ENCODE measurements around the gene EVPLL. TPM values are rescaled to one million over a fixed set of nuclear protein-coding genes. Genes with fewer than 3 reads are reported as not detected.

EVPLL gene
- polyA plus RNA-seq, 1 of the 3 experiments (the other 2 are of a cell fraction), result not detected

- Histone ChIP-seq H3K9ac (no peak overlapping the region), H3K27ac (ENCODE audit: low read depth in 2 of 2, low read length in 1 of 2) (no peak overlapping the region), H3K4me3 (ENCODE audit: low read depth in 2 of 2, low read length in 1 of 2) (no peak overlapping the region), H3K9me3 (no peaks in the 10 kb centered on the region), H4K20me1 (ENCODE audit: insufficient read depth) (no peaks in the 10 kb centered on the region), H3F3A (replicated peaks; ENCODE audit: insufficient read depth) (no peaks in the 10 kb centered on the region), H3K36me3 (replicated peaks in 1 of 2; ENCODE audit: control insufficient read depth in 1 of 2, insufficient read depth in 2 of 2, low read length in 1 of 2) (no peaks in the 10 kb centered on the region), H3K4me2 (no peak overlapping the region), H3K27me3 (ENCODE audit: insufficient read depth) (no peaks in the 10 kb centered on the region), H2AFZ (ENCODE audit: low read depth) (no peak overlapping the region), H3K79me2 (ENCODE audit: insufficient read depth) (no peaks in the 10 kb centered on the region), H3K4me1 (ENCODE audit: control insufficient read depth in 1 of 2, insufficient read depth in 2 of 2, low read depth in 1 of 2, low read length in 1 of 2) (peaks cover 0 to 9% of the 10 kb centered on the region in 2 experiments; a peak in 1 of 4 replicates), H3K9me2 (no peaks in the 10 kb centered on the region)
- ChIA-PET POLR2A (no interaction called here), CTCF (no interaction called here)
- 64% methylated on average over 21 of the region's 23 CpGs for WGBS (ENCODE audit: low lambda C conversion rate)
- TF ChIP-seq NRF1 (IDR thresholded peaks at IDR 0.05; ENCODE audit: low read depth, low read length), result no peak
- no peak for TF ChIP-seq NFIC (IDR thresholded peaks at IDR 0.05; ENCODE audit: borderline replicate concordance)
- no peak for TF ChIP-seq CTCF (IDR thresholded peaks at IDR 0.05)
- TF ChIP-seq REST (IDR thresholded peaks at IDR 0.05; ENCODE audit: low read depth, low read length), result no peak
- no peak for TF ChIP-seq TAF1 (IDR thresholded peaks at IDR 0.05; ENCODE audit: borderline replicate concordance, low read depth, low read length)
- no peak for TF ChIP-seq POLR2AphosphoS5 (IDR thresholded peaks at IDR 0.05; ENCODE audit: low read depth, low read length)
- TF ChIP-seq FOXM1 (IDR thresholded peaks at IDR 0.05; ENCODE audit: low read depth), result no peak
- no peak for TF ChIP-seq TCF12 (IDR thresholded peaks at IDR 0.05)
- no peak for TF ChIP-seq PBX3 (IDR thresholded peaks at IDR 0.05)
- TF ChIP-seq JUND (IDR thresholded peaks at IDR 0.05), result no peak
- TF ChIP-seq FOXJ3 (CRISPR knock-in tag; IDR thresholded peaks at IDR 0.05), result no peak
- no peak for TF ChIP-seq USF1 (IDR thresholded peaks at IDR 0.05; ENCODE audit: borderline replicate concordance, low read depth)
- TF ChIP-seq IRF3 (IDR thresholded peaks at IDR 0.05; ENCODE audit: low read depth, low read length), result no peak
- TF ChIP-seq ZBTB33 (IDR thresholded peaks at IDR 0.05; ENCODE audit: borderline replicate concordance, low read depth), result no peak
- no peak for TF ChIP-seq GATA2 (CRISPR knock-in tag; IDR thresholded peaks at IDR 0.05)
- no peak for TF ChIP-seq RXRA (IDR thresholded peaks at IDR 0.05; ENCODE audit: borderline replicate concordance, low read depth)
- no peak for TF ChIP-seq GABPA (IDR thresholded peaks at IDR 0.05; ENCODE audit: low read depth)
- no peak for TF ChIP-seq CHD2 (IDR thresholded peaks at IDR 0.05; ENCODE audit: low read length, partially characterized antibody)
- TF ChIP-seq MEF2A (IDR thresholded peaks at IDR 0.05; ENCODE audit: borderline replicate concordance, low read depth), result no peak
- no peak for DNase-seq
Observed at GRCh38 chr17:18381158-18381952, 3.8 kb downstream of the EVPLL start.
